ENCODE measurements around the gene METAP1D. TPM values are rescaled to one million over a fixed set of nuclear protein-coding genes. Genes with fewer than 3 reads are reported as not detected.
"Not testable (repeated sequence)": the region's sequence is repeated elsewhere in the genome, so short reads cannot be mapped to it uniquely, and the experiment has no call there.

The METAP1D gene
- total RNA-seq, 4 donors from 2014 or later, result 2.1 to 5.9 (median 4.3) TPM

DNA sequence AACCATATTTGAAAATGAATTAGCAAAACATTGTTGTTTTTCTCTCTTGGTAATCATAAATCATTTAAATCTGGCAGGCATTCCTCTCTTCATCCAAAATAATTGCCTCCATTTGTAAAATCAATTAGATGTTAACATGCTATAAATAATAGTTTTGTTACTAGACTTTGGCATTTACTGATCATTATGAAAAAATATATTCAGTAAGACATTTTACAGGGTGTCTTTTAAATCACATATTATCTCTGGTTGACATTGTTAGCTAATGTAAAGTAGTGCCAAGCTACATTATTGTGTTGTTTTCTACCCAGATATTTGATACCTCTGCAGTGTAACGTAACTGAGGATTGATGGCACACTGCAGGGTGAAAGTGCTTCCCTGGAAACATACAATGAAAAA is 53.7 kb downstream of the METAP1D start:
- Histone ChIP-seq H3K36me3 (no peaks in the 10 kb centered on the region), H3K4me3 (no peak overlapping the region), H3K27me3 (no peaks in the 10 kb centered on the region), H3K9me3 (no peaks in the 10 kb centered on the region), H3K27ac (no peak overlapping the region), H3K4me1 (no peaks in the 10 kb centered on the region)
- WGBS, result 85% methylated on average over 1 of the region's 1 CpG
- DNase-seq (ENCODE audit: low spot score in 2 of 2), result no peak
- TF ChIP-seq POLR2A (IDR thresholded peaks at IDR 0.05), result no peak
- no peak for TF ChIP-seq POLR2AphosphoS5 (IDR thresholded peaks at IDR 0.05)
- TF ChIP-seq EP300 (IDR thresholded peaks at IDR 0.05), result no peak
- TF ChIP-seq, protein P1, sequence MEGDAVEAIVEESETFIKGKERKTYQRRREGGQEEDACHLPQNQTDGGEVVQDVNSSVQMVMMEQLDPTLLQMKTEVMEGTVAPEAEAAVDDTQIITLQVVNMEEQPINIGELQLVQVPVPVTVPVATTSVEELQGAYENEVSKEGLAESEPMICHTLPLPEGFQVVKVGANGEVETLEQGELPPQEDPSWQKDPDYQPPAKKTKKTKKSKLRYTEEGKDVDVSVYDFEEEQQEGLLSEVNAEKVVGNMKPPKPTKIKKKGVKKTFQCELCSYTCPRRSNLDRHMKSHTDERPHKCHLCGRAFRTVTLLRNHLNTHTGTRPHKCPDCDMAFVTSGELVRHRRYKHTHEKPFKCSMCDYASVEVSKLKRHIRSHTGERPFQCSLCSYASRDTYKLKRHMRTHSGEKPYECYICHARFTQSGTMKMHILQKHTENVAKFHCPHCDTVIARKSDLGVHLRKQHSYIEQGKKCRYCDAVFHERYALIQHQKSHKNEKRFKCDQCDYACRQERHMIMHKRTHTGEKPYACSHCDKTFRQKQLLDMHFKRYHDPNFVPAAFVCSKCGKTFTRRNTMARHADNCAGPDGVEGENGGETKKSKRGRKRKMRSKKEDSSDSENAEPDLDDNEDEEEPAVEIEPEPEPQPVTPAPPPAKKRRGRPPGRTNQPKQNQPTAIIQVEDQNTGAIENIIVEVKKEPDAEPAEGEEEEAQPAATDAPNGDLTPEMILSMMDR (IDR thresholded peaks at IDR 0.05), result no peak

GRCh38 chr2:172056293-172056692 is 56.5 kb downstream of the METAP1D start:
- Histone ChIP-seq H3K4me1 (no peaks in the 10 kb centered on the region), H3K36me3 (no peaks in the 10 kb centered on the region), H3K9me3 (no peaks in the 10 kb centered on the region), H3K4me3 (no peak overlapping the region), H3K27me3 (no peaks in the 10 kb centered on the region), H3K27ac (no peak overlapping the region)
- no peak for DNase-seq (ENCODE audit: low spot score in 2 of 2)
- 90% methylated on average over 2 of the region's 2 CpGs for WGBS
- TF ChIP-seq EP300 (IDR thresholded peaks at IDR 0.05) (no peak), POLR2AphosphoS5 (IDR thresholded peaks at IDR 0.05) (no peak), POLR2A (IDR thresholded peaks at IDR 0.05) (no peak)
- TF ChIP-seq, protein P1 (IDR thresholded peaks at IDR 0.05), result no peak

DNA sequence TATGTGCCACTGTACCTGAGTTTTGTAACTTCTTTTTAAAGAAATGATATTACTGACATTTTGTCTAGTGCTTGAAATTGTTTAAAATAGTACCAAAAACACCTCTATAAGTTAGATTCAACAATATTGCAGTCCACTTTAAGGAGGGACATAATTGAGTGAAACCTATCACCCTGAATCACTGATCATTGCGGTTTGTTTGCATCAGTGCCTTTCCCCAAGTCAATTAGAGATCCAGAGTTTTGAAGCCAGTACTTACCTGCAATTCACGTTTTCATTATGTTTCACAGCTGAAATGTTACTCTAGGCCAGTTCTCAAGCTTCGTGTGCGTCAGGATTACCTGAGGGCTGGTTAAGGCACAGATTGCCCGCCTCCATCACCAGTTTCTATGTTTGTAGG is 58.9 kb downstream of the METAP1D start:
- Histone ChIP-seq H3K27me3 (no peaks in the 10 kb centered on the region), H3K9me3 (no peaks in the 10 kb centered on the region), H3K4me1 (no peaks in the 10 kb centered on the region), H3K27ac (no peak overlapping the region), H3K4me3 (no peak overlapping the region), H3K36me3 (no peaks in the 10 kb centered on the region)
- WGBS, result 96% methylated on average over 5 of the region's 5 CpGs
- no peak for DNase-seq (ENCODE audit: low spot score in 2 of 2)
- no peak for TF ChIP-seq POLR2A (IDR thresholded peaks at IDR 0.05)
- TF ChIP-seq, protein P1 (IDR thresholded peaks at IDR 0.05), result no peak
- no peak for TF ChIP-seq POLR2AphosphoS5 (IDR thresholded peaks at IDR 0.05)
- TF ChIP-seq EP300 (IDR thresholded peaks at IDR 0.05), result no peak

GRCh38 chr2:172060118-172060517 is 60.4 kb downstream of the METAP1D start:
- not testable (repeated sequence) for H3K4me3 ChIP-seq
- 92% methylated on average over 5 of the region's 5 CpGs for WGBS

GRCh38 chr2:172062402-172063004 is 62.8 kb downstream of the METAP1D start:
- Histone ChIP-seq H3K9me3 (no peaks in the 10 kb centered on the region), H3K27me3 (no peaks in the 10 kb centered on the region), H3K4me1 (no peaks in the 10 kb centered on the region), H3K27ac (no peak overlapping the region), H3K4me3 (no peak overlapping the region), H3K36me3 (no peaks in the 10 kb centered on the region)
- WGBS, result 86% methylated on average over 1 of the region's 1 CpG
- no peak for DNase-seq (ENCODE audit: low spot score in 2 of 2)
- TF ChIP-seq POLR2AphosphoS5 (IDR thresholded peaks at IDR 0.05), result no peak
- no peak for TF ChIP-seq EP300 (IDR thresholded peaks at IDR 0.05)
- TF ChIP-seq, protein P1 (IDR thresholded peaks at IDR 0.05), result no peak
- TF ChIP-seq POLR2A (IDR thresholded peaks at IDR 0.05), result no peak

More at GRCh38 chr2:172060118-172060517, 60.4 kb downstream of the METAP1D start:
- H3K9me3 ChIP-seq; H3K27ac ChIP-seq; DNase-seq (ENCODE audit: low spot score in 2 of 2); H3K4me1 ChIP-seq; H3K36me3 ChIP-seq; H3K27me3 ChIP-seq: not testable (repeated sequence)

GRCh38 chr2:172063446-172063845 is 63.7 kb downstream of the METAP1D start:
- WGBS, result 87% methylated on average over 9 of the region's 9 CpGs
- no peak for TF ChIP-seq POLR2A (IDR thresholded peaks at IDR 0.05)
- TF ChIP-seq EP300 (IDR thresholded peaks at IDR 0.05), result no peak

More at GRCh38 chr2:172063446-172063845, 63.7 kb downstream of the METAP1D start:
- H3K36me3 ChIP-seq, result no peaks in the 10 kb centered on the region
- no peak for DNase-seq (ENCODE audit: low spot score in 2 of 2)
- H3K4me1 ChIP-seq, result no peaks in the 10 kb centered on the region
- H3K4me3 ChIP-seq, result no peak overlapping the region
- H3K27ac ChIP-seq, result no peak overlapping the region
- no peaks in the 10 kb centered on the region for H3K27me3 ChIP-seq
- H3K9me3 ChIP-seq, result no peaks in the 10 kb centered on the region

Measured in suprapubic skin (tissue), 4 donors.